Measurements from ENCODE around the gene HSD17B12. TPM values are rescaled to one million over a fixed set of nuclear protein-coding genes. Genes with fewer than 3 reads are reported as not detected.

Gene HSD17B12
- total and polyA plus RNA-seq, 2 of the 4 experiments (the other 2 are of a cell fraction): 38.0 to 44.6 TPM

- Histone ChIP-seq H3K4ac (ENCODE audit: low read depth, low read length) (peak within 1 kb of the TSS; percentile 82), H3K4me3 (ENCODE audit: insufficient read depth, low read depth, low read length) (peak within 1 kb of the TSS; percentile 84), H4K8ac (ENCODE audit: low read depth in 2 of 2, low read length in 2 of 2) (peak within 1 kb of the TSS; percentile 100), H3K4me1 (ENCODE audit: control insufficient read depth, insufficient read depth, low read length) (0 out of 2 replicates have a peak, but pooled peaks cover 2% of the 10 kb centered on the region), H2AK5ac (ENCODE audit: low read depth, low read length) (0 out of 2 replicates have a peak within 1 kb of the TSS, but pooled peaks have one; percentile 21), H3K9ac (ENCODE audit: low read depth, low read length) (peak within 1 kb of the TSS; percentile 89), H3K9me1 (ENCODE audit: insufficient read depth, low read length) (no peaks in the 10 kb centered on the region; the same call in 1 of the 2 replicates), H3K23ac (ENCODE audit: low read depth, low read length) (no peak within 1 kb of the TSS), H2BK15ac (ENCODE audit: low read depth, low read length) (0 out of 3 replicates have a peak within 1 kb of the TSS, but pooled peaks have one; percentile 58), H3K27me3 (ENCODE audit: control insufficient read depth, insufficient read depth, low read length) (no peaks in the 10 kb centered on the region), H3K36me3 (ENCODE audit: control insufficient read depth, insufficient read depth, low read length) (peaks cover 6% of the 10 kb centered on the region), H2AK9ac (replicated peaks; ENCODE audit: low read depth, low read length, poor library complexity) (peak within 1 kb of the TSS; percentile 18), H3K56ac (ENCODE audit: extremely low read depth, insufficient read depth, low read length) (peak within 1 kb of the TSS; percentile 33; the same call in 1 of the 2 replicates), H2BK20ac (ENCODE audit: low read depth, low read length) (no peak within 1 kb of the TSS), H2BK120ac (ENCODE audit: low read depth, low read length) (peak within 1 kb of the TSS; percentile 50; the same call in 1 of the 2 replicates), H4K5ac (ENCODE audit: low read depth, low read length) (peak within 1 kb of the TSS; percentile 98), H3K27ac (ENCODE audit: insufficient read depth, low read length) (peak within 1 kb of the TSS; percentile 47), H3K18ac (ENCODE audit: low read depth, low read length) (no peak within 1 kb of the TSS), H2BK5ac (ENCODE audit: low read depth, low read length, poor library complexity, severe bottlenecking) (no peak within 1 kb of the TSS), H3K79me1 (ENCODE audit: low read depth in 1 of 2, low read length in 2 of 2) (peaks cover 15 to 20% of the 10 kb centered on the region in 2 experiments), H3K4me2 (ENCODE audit: low read depth, low read length) (peak within 1 kb of the TSS; percentile 93), H3K9me3 (ENCODE audit: control insufficient read depth, insufficient read depth, low read length) (no peaks in the 10 kb centered on the region), H4K91ac (ENCODE audit: insufficient read depth, low read depth, low read length) (peak within 1 kb of the TSS; percentile 82), H3K14ac (replicated peaks; ENCODE audit: low read depth, low read length) (peak within 1 kb of the TSS; percentile 92; the same call in 1 of the 2 replicates), H4K20me1 (ENCODE audit: insufficient read depth, low read length) (no peaks in the 10 kb centered on the region), H2AFZ (replicated peaks; ENCODE audit: low read length, poor library complexity) (peak within 1 kb of the TSS; percentile 97)
- in situ Hi-C loops (cut with MboI; ENCODE audit: low sequenced_read_pairs) (no loop called here), dilution Hi-C loops (cut with HindIII; ENCODE audit: low sequenced_read_pairs, unreplicated experiment) (no loop called here), intact Hi-C loops (cut with micrococcal nuclease) (no loop called here)
- POLR2A ChIA-PET (ENCODE audit: unreplicated experiment): no interaction called here
- DNase-seq (peak; percentile 95), ATAC-seq (ENCODE audit: low read depth) (peak; percentile 100)
- no TSS peak for BruUV-seq (replicated peaks)
- 0% methylated on average over 6 of the region's 36 CpGs; no CpG with 5 or more reads in 1 of the 2 experiments for WGBS, 2 experiments (ENCODE audit: extremely low coverage in 2 of 2, insufficient read length in 1 of 2)
- CTCF ChIA-PET: interaction anchor here (0.5 kb wide), 1 partner anchor 473 kb away, joined by 3 read pairs; no protein-coding TSS in a partner anchor
- TF ChIP-seq POLR2A (IDR thresholded peaks at IDR 0.05; ENCODE audit: low read depth, low read length) (no peak), MXI1 (IDR thresholded peaks at IDR 0.05; ENCODE audit: borderline replicate concordance, low read depth, low read length) (0 out of 2 replicates have a peak, but pooled peaks have one; percentile 11), CEBPB (IDR thresholded peaks at IDR 0.05; ENCODE audit: low read depth, low read length) (peak; percentile 24; the same call in 1 of the 2 replicates), CHD1 (IDR thresholded peaks at IDR 0.05; ENCODE audit: low read depth, low read length) (no peak), USF2 (IDR thresholded peaks at IDR 0.05; ENCODE audit: low read depth, low read length) (no peak), BHLHE40 (IDR thresholded peaks at IDR 0.05; ENCODE audit: low read depth, low read length) (no peak), CTCF (conservative IDR thresholded peaks at IDR 0.05; ENCODE audit: low read depth, low read length) (0 out of 2 replicates have a peak, but pooled peaks have one; percentile 9), RCOR1 (IDR thresholded peaks at IDR 0.05; ENCODE audit: insufficient replicate concordance, low read length) (no peak), FOS (IDR thresholded peaks at IDR 0.05; ENCODE audit: low read depth, low read length) (no peak), MAZ (IDR thresholded peaks at IDR 0.05; ENCODE audit: borderline replicate concordance, low read depth, low read length) (peak; percentile 76; the same call in 1 of the 2 replicates), RAD21 (IDR thresholded peaks at IDR 0.05; ENCODE audit: low read length) (no peak), ELK1 (IDR thresholded peaks at IDR 0.05; ENCODE audit: borderline replicate concordance, low read depth, low read length) (peak; percentile 45; the same call in 1 of the 2 replicates), RFX5 (IDR thresholded peaks at IDR 0.05; ENCODE audit: low read depth, low read length) (no peak), MAFK (IDR thresholded peaks at IDR 0.05; ENCODE audit: low read depth, low read length) (peak; percentile 52)
Measured at GRCh38 chr11:43880640-43881159, 200.2 kb downstream of the HSD17B12 start, which contains the start of gene ALKBH3. TSS of gene ALKBH3 (plus strand) at chr11:43880831. CDS start at chr11:43882653, 1,822 bp downstream.

Data from IMR-90 (cell line).